GM18951 (cell line): ENCODE data around the gene ULBP1.
"Not testable (repeated sequence)": the region's sequence is repeated elsewhere in the genome, so short reads cannot be mapped to it uniquely, and the experiment has no call there.

ENCODE experiments used
- POLR2A ChIP-seq: IDR thresholded peaks from 4 replicates; pipeline ENCODE4 v1.6.1; 2011; ENCODE audit warnings: mild to moderate bottlenecking; ENCODE audit not compliant: insufficient read length, insufficient read depth; ENCODE audit errors: extremely low read depth
- in situ Hi-C: fragments of 300-500 bp; cut with MboI; formaldehyde crosslinking; loops from one replicate; pipeline ENCODE4 v1.12.0; 2022; ENCODE audit warnings: low sequenced_read_pairs, mixed read lengths, inconsistent platforms; ENCODE audit not compliant: unreplicated experiment

ULBP1 gene

DNA sequence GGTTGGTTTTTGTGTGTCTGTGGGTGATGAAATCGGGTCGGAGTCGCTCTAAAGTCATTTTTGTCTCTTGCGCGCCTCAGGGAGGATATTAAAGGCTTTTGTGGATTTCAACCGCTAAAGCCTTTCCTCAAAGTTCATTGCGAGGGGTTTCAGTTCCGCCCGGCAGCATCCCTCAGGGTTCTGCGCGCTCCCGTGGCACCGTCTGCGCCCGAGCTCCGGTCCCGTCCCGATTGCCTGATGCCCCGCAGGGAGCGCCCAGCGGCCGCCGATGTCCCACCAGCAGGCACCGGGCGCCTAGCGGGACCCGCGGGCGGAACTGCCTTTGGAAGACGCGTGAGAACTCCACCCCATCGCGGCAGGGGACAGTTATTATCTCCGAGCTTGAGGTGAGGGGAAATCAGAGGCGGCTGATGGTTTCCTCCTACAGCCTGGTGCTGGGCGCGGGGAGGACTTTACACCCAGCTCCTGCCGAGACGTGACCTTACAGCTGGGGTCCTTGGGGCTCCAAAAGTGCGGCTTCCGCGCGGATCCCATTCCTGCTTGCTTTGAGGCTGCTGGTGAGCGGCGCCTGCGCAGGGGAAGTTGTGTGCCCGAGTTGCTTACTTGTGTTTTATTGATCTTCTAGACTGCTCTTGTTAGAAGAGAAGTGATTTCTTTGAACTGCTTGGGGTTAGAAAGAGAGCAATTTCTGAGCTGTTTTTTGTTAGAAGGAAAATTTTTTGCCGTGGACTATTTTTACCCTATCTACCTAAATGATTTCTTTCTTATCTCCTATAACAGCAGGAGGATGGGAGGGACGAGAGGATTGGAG lies 27.1 kb downstream of the ULBP1 start:
- no peak for TF ChIP-seq POLR2A
- in situ Hi-C loops: no loop called here

DNA sequence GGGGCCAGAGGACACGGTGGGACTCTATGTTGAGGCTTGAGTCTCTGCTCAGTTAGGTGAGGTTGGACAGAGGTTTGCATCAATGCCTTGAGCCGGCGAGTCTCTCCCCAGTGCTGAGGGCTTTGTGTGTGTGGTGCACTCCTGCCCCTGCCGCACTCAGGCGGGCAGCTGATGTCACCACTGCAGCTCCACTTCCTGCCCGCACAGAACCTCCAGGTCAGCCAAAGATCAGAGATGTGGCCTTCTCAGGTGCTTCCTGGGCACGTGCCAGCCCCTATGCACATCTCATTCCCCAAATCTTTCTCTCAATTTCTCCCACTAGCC lies 27.7 kb downstream of the ULBP1 start:
- in situ Hi-C loops: not testable (repeated sequence)

DNA sequence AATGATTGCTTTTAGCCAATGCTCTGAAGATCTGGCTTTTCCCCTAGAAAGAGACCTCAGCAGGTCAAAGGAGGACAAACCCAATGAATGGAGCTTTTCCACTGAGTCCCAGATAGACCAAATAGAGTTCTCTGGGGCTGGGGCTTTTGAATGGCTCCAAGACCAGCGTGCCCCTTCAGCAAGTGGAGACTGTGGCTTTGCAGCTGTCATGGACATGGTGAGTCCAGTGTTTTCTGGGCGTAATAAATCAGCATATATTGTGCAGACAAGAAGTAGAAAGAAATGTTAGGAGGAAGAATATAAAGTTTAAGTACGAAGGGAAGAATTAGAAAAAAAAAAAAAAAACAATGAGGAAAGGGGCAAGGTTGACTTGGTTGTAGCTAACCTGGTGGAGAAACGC lies 28.1 kb downstream of the ULBP1 start:
- in situ Hi-C loops: no loop called here
- no peak for TF ChIP-seq POLR2A

DNA sequence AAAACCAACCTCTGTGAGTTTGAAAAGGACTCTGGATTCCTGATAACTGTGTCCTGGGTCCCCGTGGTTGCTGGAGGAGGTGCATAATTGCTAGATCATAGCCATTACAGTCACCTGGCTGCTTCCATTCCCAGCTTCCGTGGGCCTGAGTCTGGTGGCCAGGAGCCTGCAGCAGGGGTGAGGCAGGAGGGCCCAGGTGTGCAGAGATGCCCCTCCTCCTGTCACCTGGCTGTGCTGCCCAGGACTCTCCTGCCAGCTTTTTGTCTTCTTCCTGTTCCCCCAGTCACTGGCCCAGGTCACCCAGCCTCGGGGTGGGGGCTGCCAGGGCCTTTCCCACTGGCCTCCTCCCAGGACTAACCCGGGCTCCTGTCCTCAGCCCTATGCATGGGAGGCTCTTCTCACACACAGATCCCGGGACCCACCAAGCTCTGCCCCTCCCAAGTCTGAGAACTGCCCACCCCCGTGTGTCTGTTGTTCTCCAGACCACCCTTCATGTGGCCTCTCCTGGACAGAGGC lies 31.6 kb downstream of the ULBP1 start:
- no peak for TF ChIP-seq POLR2A
- in situ Hi-C loops: no loop called here

DNA sequence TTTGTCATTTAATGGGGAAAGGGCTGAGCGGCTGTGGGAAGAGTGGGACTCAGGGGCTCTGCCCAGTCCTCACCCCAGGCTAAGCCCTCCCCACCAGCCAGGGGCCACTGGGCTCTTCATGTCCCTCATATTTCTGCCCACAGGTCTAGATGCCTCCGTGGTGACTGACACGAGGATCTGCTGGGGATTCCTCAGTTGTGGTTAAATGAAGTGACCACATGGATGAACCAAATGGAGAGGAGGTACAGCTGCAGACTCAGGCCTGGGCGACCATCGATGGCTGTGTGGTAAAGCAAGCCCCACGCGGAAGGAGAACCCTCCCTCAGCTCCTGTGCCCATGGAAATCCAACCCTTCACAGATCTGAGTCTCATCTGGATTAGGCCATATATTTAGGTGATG lies 32.2 kb downstream of the ULBP1 start:
- in situ Hi-C loops: no loop called here

DNA sequence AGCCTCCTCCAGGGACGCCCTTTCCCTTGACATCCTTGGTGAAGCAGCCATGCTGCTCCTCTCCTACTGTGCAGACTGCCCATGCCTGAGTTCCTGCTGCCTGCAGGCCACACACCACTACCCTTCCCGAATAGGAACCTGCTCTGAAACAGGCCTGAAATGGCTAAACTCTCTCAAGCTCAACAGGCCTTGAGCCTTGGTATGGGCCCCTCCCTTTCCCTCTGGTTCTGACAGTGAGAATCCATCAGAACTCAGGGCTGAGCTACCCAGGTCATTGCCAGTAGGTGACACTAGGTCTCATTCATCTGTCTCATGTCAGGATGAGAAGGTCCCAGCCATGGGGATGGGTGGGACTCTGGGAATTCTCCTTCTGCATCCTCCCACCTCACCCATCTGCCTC lies 35.9 kb downstream of the ULBP1 start:
- no peak for TF ChIP-seq POLR2A
- in situ Hi-C loops: loop anchor here (25.0 kb wide), 1 partner anchor 162 kb away; no protein-coding TSS in a partner anchor

More for the DNA sequence above, 32.2 kb downstream of the ULBP1 start:
- TF ChIP-seq POLR2A: no peak

DNA sequence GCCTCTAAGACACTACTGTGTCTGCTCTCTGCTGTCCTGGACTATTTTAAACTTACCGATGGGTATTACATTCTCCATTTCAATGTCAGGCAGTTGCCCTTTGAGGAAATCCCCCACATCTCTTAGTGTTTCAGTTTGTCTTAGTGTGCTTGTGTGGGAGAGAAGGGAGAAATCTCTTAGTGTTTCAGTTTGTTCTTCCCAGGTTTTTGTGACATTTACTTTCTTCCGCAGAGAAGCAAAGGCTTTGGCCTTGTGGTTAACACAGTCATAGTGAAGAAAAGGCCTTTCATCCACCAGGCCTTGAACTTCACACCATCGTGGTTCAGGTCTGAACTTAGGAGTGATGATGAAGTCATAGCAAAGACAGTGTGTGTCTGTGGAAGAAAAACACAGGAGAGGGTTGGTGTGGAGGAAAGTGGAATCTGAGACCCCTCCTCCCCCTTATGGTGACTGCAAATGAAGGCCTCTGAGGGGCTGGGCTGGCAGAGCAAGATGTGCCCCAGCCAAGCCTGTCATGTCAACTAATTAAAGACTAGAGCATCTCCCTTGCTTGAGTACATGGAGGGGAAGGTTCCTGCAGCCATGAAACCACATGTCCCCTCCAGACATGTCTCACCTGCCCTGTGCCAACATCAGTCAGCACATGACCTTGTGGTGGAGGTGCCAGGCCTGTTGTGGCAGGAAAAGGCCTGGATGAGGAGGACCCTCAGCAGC lies 37.7 kb downstream of the ULBP1 start:
- no peak for TF ChIP-seq POLR2A
- in situ Hi-C loops: loop anchor here (25.0 kb wide), 1 partner anchor 164 kb away; no protein-coding TSS in a partner anchor

DNA sequence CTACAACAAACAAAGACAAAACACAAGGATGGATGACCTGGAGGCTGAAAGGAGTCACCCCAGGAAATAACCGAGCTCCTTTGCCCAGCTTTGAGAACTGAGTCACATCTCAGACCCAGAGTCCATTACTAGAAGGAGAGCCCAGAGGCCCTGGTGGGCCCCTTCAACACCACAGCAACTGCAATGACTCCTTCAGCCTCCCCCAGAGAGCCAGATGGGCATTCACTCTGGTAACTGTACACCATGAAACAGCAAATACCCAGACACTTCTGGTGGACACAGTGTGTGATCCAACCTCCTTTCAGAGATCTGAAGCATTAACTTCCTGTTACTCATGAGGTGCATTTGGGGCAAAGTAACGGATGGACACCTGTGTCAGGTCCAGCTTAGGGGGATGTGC lies 39.0 kb downstream of the ULBP1 start:
- TF ChIP-seq POLR2A: no peak
- in situ Hi-C loops: loop anchor here (25.0 kb wide), 1 partner anchor 165 kb away; no protein-coding TSS in a partner anchor

DNA sequence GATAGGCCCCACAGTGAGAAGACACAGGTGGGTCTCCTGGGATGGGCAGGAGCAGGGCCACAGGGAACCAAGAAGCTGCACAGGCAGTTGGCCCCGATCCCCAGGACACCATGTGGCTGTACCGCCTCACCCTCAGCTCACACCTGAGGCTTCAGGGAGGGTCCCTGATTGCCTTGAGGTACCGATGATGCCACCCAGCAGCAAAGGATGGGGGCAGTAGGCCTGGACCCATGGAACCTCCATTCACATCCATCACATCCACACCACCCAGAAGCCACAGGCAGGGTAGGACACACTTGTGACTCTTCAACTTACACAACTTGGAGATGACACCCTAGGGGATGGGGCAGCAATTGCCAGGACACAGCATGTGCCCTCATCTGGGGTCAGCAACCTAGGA lies 39.9 kb downstream of the ULBP1 start:
- in situ Hi-C loops: loop anchor here (25.0 kb wide), 1 partner anchor 166 kb away; no protein-coding TSS in a partner anchor

DNA sequence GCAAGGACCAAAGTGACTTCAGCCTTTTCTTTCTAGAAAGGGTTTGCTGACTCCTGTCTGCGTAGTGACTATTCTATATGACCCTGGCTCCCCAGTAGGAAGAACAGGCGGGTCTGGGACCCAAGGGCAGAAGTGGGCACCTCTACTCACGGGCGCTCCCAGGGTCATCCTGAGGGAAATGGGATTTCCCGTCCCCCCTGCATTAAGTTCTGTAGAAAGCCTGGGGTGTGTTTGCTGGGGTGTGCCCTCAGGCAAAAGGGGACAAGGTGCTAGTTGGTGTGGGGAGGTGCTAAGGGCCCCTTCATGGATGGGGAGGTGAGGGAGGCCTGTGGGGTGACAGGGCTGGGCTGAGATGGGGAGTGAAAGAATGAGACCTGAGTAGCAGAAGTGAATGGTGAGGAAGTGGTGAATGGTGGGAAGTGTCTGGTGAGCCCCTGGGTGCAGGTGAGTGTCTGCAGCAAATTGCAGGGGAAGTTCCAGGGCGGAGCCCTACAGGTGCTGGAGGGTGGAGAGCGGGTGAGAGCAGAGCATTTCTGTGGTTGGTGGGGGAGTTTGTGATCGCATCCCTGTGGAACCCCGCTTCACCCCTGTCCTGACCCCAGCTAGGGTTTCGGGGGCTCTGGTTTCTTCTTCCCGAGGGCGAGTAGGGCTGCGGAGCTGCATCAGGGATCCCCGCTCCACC lies 40.5 kb downstream of the ULBP1 start:
- no peak for TF ChIP-seq POLR2A
- in situ Hi-C loops: loop anchor here (25.0 kb wide), 1 partner anchor 167 kb away; no protein-coding TSS in a partner anchor

DNA sequence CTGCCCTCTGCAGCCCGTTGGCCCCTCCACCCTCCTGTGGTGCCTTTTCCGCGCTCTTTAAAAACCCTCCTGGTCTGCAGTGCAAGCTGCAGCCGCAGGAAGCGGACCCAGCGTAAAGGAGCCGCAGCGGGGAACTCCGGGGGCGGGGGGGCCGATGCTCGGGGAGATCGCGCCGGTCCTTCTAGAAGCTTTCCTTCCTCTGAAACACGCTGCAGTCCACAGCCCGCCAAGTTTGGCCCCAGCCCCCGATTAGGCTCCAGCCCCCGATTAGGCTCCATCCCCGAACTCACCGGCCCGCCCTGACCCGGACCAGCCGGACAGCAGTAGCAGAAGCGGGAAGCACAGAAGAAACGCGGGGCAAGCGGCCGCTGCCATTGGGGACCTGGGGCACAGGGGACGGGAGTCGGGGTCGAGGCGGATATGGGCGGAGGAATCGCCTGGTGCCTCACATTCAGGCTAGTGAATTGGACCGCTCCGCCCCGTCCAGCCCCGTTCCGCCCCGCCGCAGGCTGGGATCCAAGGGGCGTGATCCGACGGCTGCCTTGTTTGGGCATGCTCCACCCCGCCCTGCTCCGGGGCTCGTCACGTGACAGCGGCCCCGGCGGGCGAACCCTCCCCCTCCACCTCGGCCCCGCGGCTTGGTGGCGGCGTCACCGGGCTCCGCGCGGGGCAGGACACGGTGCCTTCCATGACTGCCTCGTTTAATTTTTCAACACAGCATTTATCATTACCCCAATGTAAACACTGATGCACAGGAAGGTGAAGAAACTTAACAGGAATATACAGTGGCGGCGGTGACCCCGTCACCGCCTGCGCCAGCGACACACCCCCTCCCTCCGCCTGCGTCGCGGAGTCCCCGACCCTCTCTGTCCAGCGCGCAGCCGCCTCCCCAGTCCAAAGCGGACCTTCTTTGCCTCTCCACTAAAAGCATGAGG lies 41.3 kb downstream of the ULBP1 start:
- in situ Hi-C loops: loop anchor here (25.0 kb wide), 1 partner anchor 168 kb away; no protein-coding TSS in a partner anchor
- TF ChIP-seq POLR2A: peak; percentile 34

DNA sequence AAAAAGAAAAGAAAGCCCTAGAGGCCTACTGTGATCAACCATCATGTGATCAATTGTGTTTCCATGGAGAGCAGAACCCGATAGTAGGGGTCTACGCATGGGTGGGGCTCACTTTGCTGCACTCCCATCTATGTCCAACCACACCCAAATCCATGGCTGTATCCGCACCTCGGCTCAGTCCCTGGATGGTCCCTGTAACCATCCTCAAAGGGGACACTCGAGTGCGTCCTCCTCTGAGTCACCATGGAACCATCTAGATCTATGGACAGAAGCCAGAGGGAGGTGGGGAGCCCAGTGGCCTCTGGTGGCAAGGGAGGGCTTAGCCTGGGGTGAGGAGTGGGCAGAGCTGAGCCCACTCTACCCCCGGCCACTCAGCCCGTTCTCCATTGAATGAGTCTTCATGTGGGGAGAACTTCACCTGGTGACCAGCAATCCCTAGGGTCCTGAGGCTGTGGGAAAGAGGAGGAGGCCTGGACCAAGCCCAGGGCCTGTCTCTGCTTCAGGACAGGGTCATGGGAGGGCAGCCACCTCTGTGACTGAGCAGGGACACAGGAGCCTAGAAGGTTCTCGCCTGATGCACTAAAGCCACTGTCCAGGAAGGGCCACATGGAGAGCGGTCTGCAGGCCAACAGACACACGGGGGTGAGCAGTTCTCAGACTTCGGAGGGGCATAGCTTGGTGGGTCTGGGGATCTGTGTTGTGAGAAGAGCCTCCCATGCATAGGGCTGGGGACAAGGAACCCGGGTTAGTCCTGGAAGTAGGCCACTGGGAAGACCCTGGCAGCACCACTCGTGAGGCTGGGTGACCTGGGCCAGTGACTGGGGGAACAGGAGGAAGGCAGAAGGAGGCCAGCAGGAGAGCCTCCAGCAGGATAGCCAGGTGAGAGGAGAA lies 42.3 kb downstream of the ULBP1 start:
- in situ Hi-C loops: loop anchor here (25.0 kb wide), 1 partner anchor 169 kb away; no protein-coding TSS in a partner anchor

More for the DNA sequence above, 42.3 kb downstream of the ULBP1 start:
- TF ChIP-seq POLR2A: no peak
